Keratinocyte (primary cell): ENCODE data around the gene TWIST1. TPM values are rescaled to one million over a fixed set of nuclear protein-coding genes. Genes with fewer than 3 reads are reported as not detected.

Source experiments
- DNase-seq: peaks from one replicate; pipeline ENCODE4 v3.0.0-alpha.2; 2011; ENCODE audit warnings: low read depth, missing footprints, low spot score
- FAIRE-seq: peaks from 2 replicates; lab custom pipeline; 2011; peaks lifted over from hg19 to GRCh38; lab: Jason Lieb, UNC
- H2AFZ ChIP-seq: 2 replicates; pipeline ENCODE4 v1.6.0; 2012; ENCODE audit warnings: low read length, control low read depth, inconsistent platforms; ENCODE audit not compliant: control insufficient read depth
- H3K27ac ChIP-seq: 2 replicates; pipeline ENCODE4 v1.5.1; 2011; ENCODE audit warnings: low read length; ENCODE audit not compliant: control insufficient read depth, insufficient read depth
- H3K27me3 ChIP-seq: 3 replicates; pipeline ENCODE4 v1.6.0; 2011; ENCODE audit warnings: low read length; ENCODE audit not compliant: control insufficient read depth, insufficient read depth; ENCODE audit errors: extremely low read depth
- H3K36me3 ChIP-seq, 2 experiments: 2 replicates in 1 of 2; 3 replicates in 1 of 2; pipeline ENCODE4 v1.5.1; 2011; ENCODE audit warnings: low read length in 2 of 2, mild to moderate bottlenecking in 1 of 2; ENCODE audit not compliant: control insufficient read depth in 2 of 2, insufficient read depth in 2 of 2; ENCODE audit errors: extremely low read depth in 1 of 2
- H3K4me1 ChIP-seq: 3 replicates; pipeline ENCODE4 v1.5.1; 2011; ENCODE audit warnings: low read length; ENCODE audit not compliant: control insufficient read depth, insufficient read depth; ENCODE audit errors: extremely low read depth
- H3K4me2 ChIP-seq: 3 replicates; pipeline ENCODE4 v1.6.0; 2011; ENCODE audit warnings: low read depth, low read length; ENCODE audit not compliant: control insufficient read depth, insufficient read depth; ENCODE audit errors: extremely low read depth
- H3K4me3 ChIP-seq, 3 experiments: fragments of 200-600 bp in 1 of 3; sonication (generic) in 1 of 3; 2 replicates in 2 of 3; 3 replicates in 1 of 3; pipeline ENCODE4 v1.5.1; 2011 to 2016; ENCODE audit warnings: low read length in 3 of 3, mild to moderate bottlenecking in 3 of 3, control low read depth in 2 of 3, inconsistent platforms in 1 of 3, low read depth in 1 of 3, mixed read lengths in 1 of 3, mixed run types in 1 of 3, moderate library complexity in 1 of 3; ENCODE audit not compliant: control insufficient read depth in 2 of 3, insufficient read depth in 2 of 3; ENCODE audit errors: extremely low read depth in 1 of 3
- H3K79me2 ChIP-seq: 2 replicates; pipeline ENCODE4 v1.6.0; 2012; ENCODE audit warnings: low read length; ENCODE audit not compliant: control insufficient read depth, insufficient read depth
- H3K9ac ChIP-seq: 3 replicates; pipeline ENCODE4 v1.6.0; 2011; ENCODE audit warnings: low read length; ENCODE audit not compliant: control insufficient read depth, insufficient read depth; ENCODE audit errors: extremely low read depth
- H3K9me1 ChIP-seq: 3 replicates; pipeline ENCODE4 v1.6.0; 2011; ENCODE audit warnings: low read length; ENCODE audit not compliant: control insufficient read depth, insufficient read depth; ENCODE audit errors: extremely low read depth
- H3K9me3 ChIP-seq: 2 replicates; pipeline ENCODE4 v1.5.1; 2012; ENCODE audit warnings: low read depth, low read length; ENCODE audit not compliant: control insufficient read depth
- H4K20me1 ChIP-seq: 3 replicates; pipeline ENCODE4 v1.6.0; 2011; ENCODE audit warnings: low read length; ENCODE audit not compliant: control insufficient read depth, insufficient read depth; ENCODE audit errors: extremely low read depth
- CTCF ChIP-seq, 3 experiments: IDR thresholded peaks in 1 of 3; conservative IDR thresholded peaks in 1 of 3; optimal IDR thresholded peaks in 1 of 3; 2 replicates in 2 of 3; 3 replicates in 1 of 3; pipeline versions ENCODE3 to v1.5.1; 2011; ENCODE audit warnings: low read length in 3 of 3, mild to moderate bottlenecking in 3 of 3, moderate library complexity in 2 of 3, control low read depth in 1 of 3, inconsistent platforms in 1 of 3; ENCODE audit not compliant: insufficient read depth in 2 of 3; ENCODE audit errors: extremely low read depth in 1 of 3
- EZH2 ChIP-seq: IDR thresholded peaks from one replicate; pipeline ENCODE4 v1.6.1; 2012; ENCODE audit warnings: inconsistent platforms, mild to moderate bottlenecking, low read length, moderate library complexity
- dilution Hi-C: fragments of 300-500 bp; cut with MboI; formaldehyde crosslinking; loops from one replicate; pipeline ENCODE4 v1.7.0; 2020; ENCODE audit warnings: low sequenced_read_pairs; ENCODE audit not compliant: extremely low pct_ligation_motif_present
- polyA plus RNA-seq, 5 experiments: library from polyadenylated mRNA; depleted of rRNA in 3 of 5; stranded (reverse) in 3 of 5; stranded (forward) in 1 of 5; unstranded in 1 of 5; fragments of >200 nt; gene quantifications; 1 replicate in 1 of 5; 2 replicates in 3 of 5; 3 replicates in 1 of 5; pipeline versions ENCODE4 v1.2.1 to v1.2.3, GENCODE V29; 2011 to 2012; ENCODE audit warnings: missing spikeins in 2 of 5, low read depth in 1 of 5, low replicate concordance in 1 of 5

Gene TWIST1
- polyA plus RNA-seq, 1 donor (not counting 4 experiments of a cell fraction or from before 2014, with no cell fraction given), result 1.5 TPM

- H4K20me1 ChIP-seq, result no peaks in the 10 kb centered on the region
- DNase-seq (no peak), FAIRE-seq (no peak)
- dilution Hi-C loops, result no loop called here
- H3K79me2 ChIP-seq, result no peaks in the 10 kb centered on the region
- H3K27ac ChIP-seq, result no peak overlapping the region
- H3K9me1 ChIP-seq, result no peaks in the 10 kb centered on the region
- no peaks in the 10 kb centered on the region for H3K9me3 ChIP-seq
- H3K9ac ChIP-seq, result no peak overlapping the region
- no peak overlapping the region for H2AFZ ChIP-seq
- H3K36me3 ChIP-seq, result no peaks in the 10 kb centered on the region
- H3K4me2 ChIP-seq, result no peak overlapping the region
- no peak overlapping the region for H3K4me3 ChIP-seq
- no peaks in the 10 kb centered on the region for H3K27me3 ChIP-seq
- H3K4me1 ChIP-seq, result no peaks in the 10 kb centered on the region
- TF ChIP-seq EZH2, result no peak
- no peak for TF ChIP-seq CTCF (optimal IDR thresholded peaks at IDR 0.05 in 1 of 3, IDR thresholded peaks at IDR 0.05 in 1 of 3, conservative IDR thresholded peaks at IDR 0.05 in 1 of 3; ENCODE audit: extremely low read depth in 1 of 3, insufficient read depth in 2 of 3, low read length in 3 of 3)
Measured at GRCh38 chr7:19089378-19089777, 28.1 kb downstream of the TWIST1 start.

- Histone ChIP-seq H3K9me3 (no peaks in the 10 kb centered on the region), H3K36me3 (no peaks in the 10 kb centered on the region), H3K4me3 (no peak overlapping the region), H3K27ac (no peak overlapping the region), H4K20me1 (no peaks in the 10 kb centered on the region), H3K27me3 (no peaks in the 10 kb centered on the region), H2AFZ (no peak overlapping the region), H3K79me2 (no peaks in the 10 kb centered on the region), H3K9me1 (no peaks in the 10 kb centered on the region), H3K9ac (no peak overlapping the region), H3K4me1 (peaks cover 9% of the 10 kb centered on the region), H3K4me2 (no peak overlapping the region)
- dilution Hi-C loops, result no loop called here
- no peak for TF ChIP-seq CTCF (optimal IDR thresholded peaks at IDR 0.05 in 1 of 3, IDR thresholded peaks at IDR 0.05 in 1 of 3, conservative IDR thresholded peaks at IDR 0.05 in 1 of 3; ENCODE audit: extremely low read depth in 1 of 3, insufficient read depth in 2 of 3, low read length in 3 of 3)
- no peak for TF ChIP-seq EZH2
- no peak for DNase-seq
- no peak for FAIRE-seq
Measured at GRCh38 chr7:19080093-19080492, 37.3 kb downstream of the TWIST1 start.
